HEK293 (cell line): ENCODE results near the gene OLFM3.
A peak's percentile ranks its signal among the peaks of the same experiment; 100 is the strongest.

Source experiments
- CTCF ChIA-PET: fragments of 350-600 bp; formaldehyde crosslinking; extraction: SDS; loops from one replicate; lab custom pipeline; 2021; ENCODE audit warnings: antibody characterized with exemption; lab: Yijun Ruan, JAX
- POLR2A ChIA-PET: fragments of 300-600 bp; formaldehyde crosslinking; extraction: SDS; loops from one replicate; lab custom pipeline; 2020; ENCODE audit warnings: antibody characterized with exemption, inconsistent platforms; lab: Yijun Ruan, JAX
- H3K27ac ChIP-seq: fragments of 200-500 bp; sonication (Bioruptor generic); 2 replicates; pipeline ENCODE4 v1.5.1; 2014; ENCODE audit warnings: low read depth, low read length, control low read depth, inconsistent platforms; ENCODE audit errors: extremely low read depth
- H3K36me3 ChIP-seq, 2 experiments: fragments of 200-500 bp in 1 of 2; sonication (Bioruptor generic) in 1 of 2; 1 replicate in 1 of 2; 2 replicates in 1 of 2; pipeline ENCODE4 v1.5.1; 2014 to 2017; ENCODE audit warnings: inconsistent platforms in 2 of 2, low read length in 2 of 2; ENCODE audit not compliant: control insufficient read depth in 2 of 2, insufficient read depth in 1 of 2
- H3K4me1 ChIP-seq: fragments of 200-500 bp; sonication (Bioruptor generic); 2 replicates; pipeline ENCODE4 v1.5.1; 2014; ENCODE audit warnings: mild to moderate bottlenecking, low read length, inconsistent platforms; ENCODE audit not compliant: control insufficient read depth, insufficient read depth
- H3K4me3 ChIP-seq: 2 replicates; pipeline ENCODE4 v1.5.1; 2011; ENCODE audit warnings: low read depth, mild to moderate bottlenecking, control low read depth, low read length, moderate library complexity
- H3K9me3 ChIP-seq: fragments of 200-500 bp; sonication (Bioruptor generic); 2 replicates; pipeline ENCODE4 v1.5.1; 2014; ENCODE audit warnings: low read depth, low read length, inconsistent platforms; ENCODE audit not compliant: control insufficient read depth, insufficient read depth
- HOXA7 ChIP-seq: sonication (generic); formaldehyde crosslinking; IDR thresholded peaks from 2 replicates; pipeline ENCODE4 v1.8.1; 2022; ENCODE audit warnings: missing genetic modification reagents, borderline replicate concordance
- MYNN ChIP-seq: fragments of 450-650 bp; formaldehyde crosslinking; IDR thresholded peaks from 2 replicates; pipeline ENCODE4 v1.5.1; 2016; ENCODE audit warnings: missing biosample characterization, missing genetic modification characterization, borderline replicate concordance
- SP2 ChIP-seq: fragments of 450-650 bp; formaldehyde crosslinking; IDR thresholded peaks from 2 replicates; pipeline ENCODE4 v1.5.1; 2016; ENCODE audit warnings: missing biosample characterization, missing genetic modification characterization
- TRIM28 ChIP-seq: IDR thresholded peaks from 2 replicates; pipeline ENCODE4 v1.6.1; 2011; ENCODE audit warnings: low read length, control low read depth, borderline replicate concordance
- WT1 ChIP-seq: fragments of 450-650 bp; formaldehyde crosslinking; IDR thresholded peaks from 2 replicates; pipeline ENCODE4 v1.5.1; 2016; ENCODE audit warnings: missing biosample characterization, missing genetic modification characterization
- ZBTB1 ChIP-seq: fragments of 450-650 bp; formaldehyde crosslinking; IDR thresholded peaks from 2 replicates; pipeline ENCODE4 v1.5.1; 2016; ENCODE audit warnings: missing biosample characterization, missing genetic modification characterization
- ZIC2 ChIP-seq: fragments of 450-650 bp; formaldehyde crosslinking; IDR thresholded peaks from 2 replicates; pipeline ENCODE4 v1.5.1; 2016; ENCODE audit warnings: missing biosample characterization, missing genetic modification characterization
- ZNF23 ChIP-seq: fragments of 450-650 bp; formaldehyde crosslinking; IDR thresholded peaks from 2 replicates; pipeline ENCODE4 v1.5.1; 2016; ENCODE audit warnings: missing biosample characterization, missing genetic modification characterization, borderline replicate concordance
- ZNF610 ChIP-seq: fragments of 450-650 bp; formaldehyde crosslinking; IDR thresholded peaks from 2 replicates; pipeline ENCODE4 v1.5.1; 2016; ENCODE audit warnings: missing biosample characterization, missing genetic modification characterization, borderline replicate concordance
- ZNF660 ChIP-seq: fragments of 450-650 bp; IDR thresholded peaks from 2 replicates; pipeline ENCODE4 v1.5.1; 2018; ENCODE audit warnings: missing biosample characterization, mild to moderate bottlenecking, missing genetic modification characterization
- ZNF768 ChIP-seq: fragments of 450-650 bp; formaldehyde crosslinking; IDR thresholded peaks from 2 replicates; pipeline ENCODE4 v1.5.1; 2018; ENCODE audit warnings: missing biosample characterization, mild to moderate bottlenecking, missing genetic modification characterization
- ZNF843 ChIP-seq: fragments of 450-650 bp; formaldehyde crosslinking; IDR thresholded peaks from 2 replicates; pipeline ENCODE4 v1.5.1; 2016; ENCODE audit warnings: missing biosample characterization, missing genetic modification characterization
- TF ChIP-seq, protein P1 (sequence below): fragments of 450-650 bp; formaldehyde crosslinking; IDR thresholded peaks from 2 replicates; pipeline ENCODE4 v1.5.1; 2016; ENCODE audit warnings: missing biosample characterization, missing genetic modification characterization
- TF ChIP-seq, protein P2 (sequence below): fragments of 450-650 bp; formaldehyde crosslinking; IDR thresholded peaks from 2 replicates; pipeline ENCODE4 v1.5.1; 2017; ENCODE audit warnings: missing biosample characterization, missing genetic modification characterization
- TF ChIP-seq, protein P3 (sequence below): fragments of 450-650 bp; formaldehyde crosslinking; conservative IDR thresholded peaks from 2 replicates; pipeline ENCODE4 v1.5.1; 2016; ENCODE audit warnings: low read depth, missing biosample characterization, missing genetic modification characterization

The OLFM3 gene

DNA sequence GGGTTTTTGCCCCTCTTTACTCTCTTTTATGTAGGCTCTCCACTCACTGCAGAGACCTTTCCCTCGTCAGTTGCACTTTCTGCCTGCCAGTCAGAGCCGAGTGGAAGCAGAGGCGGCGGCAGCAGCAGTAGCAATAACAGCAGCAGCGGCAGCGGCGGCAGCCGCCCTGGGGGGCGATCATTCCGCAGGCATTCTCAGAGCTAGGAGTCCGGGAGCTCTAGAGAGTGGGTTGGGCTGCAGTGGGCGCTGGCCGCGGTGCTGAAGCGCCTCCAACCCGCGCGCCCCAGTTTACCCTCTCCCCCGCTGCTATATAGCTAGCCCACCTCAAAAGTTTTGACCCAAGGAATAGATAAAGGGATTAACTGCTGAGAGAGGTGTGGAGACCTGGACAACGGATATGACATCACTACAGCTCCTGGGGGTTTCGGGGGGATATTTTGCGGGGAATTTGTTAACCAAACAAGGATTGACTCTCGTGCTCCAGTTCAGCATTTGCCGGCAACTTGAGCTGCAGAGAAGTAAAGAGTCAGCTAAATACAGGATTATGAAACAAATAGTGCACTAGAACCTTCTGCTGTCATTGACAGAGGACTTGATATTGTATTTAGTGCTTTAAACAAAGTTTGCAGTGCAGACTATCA is at the start of gene OLFM3 (continued):
- TF ChIP-seq, protein P1, sequence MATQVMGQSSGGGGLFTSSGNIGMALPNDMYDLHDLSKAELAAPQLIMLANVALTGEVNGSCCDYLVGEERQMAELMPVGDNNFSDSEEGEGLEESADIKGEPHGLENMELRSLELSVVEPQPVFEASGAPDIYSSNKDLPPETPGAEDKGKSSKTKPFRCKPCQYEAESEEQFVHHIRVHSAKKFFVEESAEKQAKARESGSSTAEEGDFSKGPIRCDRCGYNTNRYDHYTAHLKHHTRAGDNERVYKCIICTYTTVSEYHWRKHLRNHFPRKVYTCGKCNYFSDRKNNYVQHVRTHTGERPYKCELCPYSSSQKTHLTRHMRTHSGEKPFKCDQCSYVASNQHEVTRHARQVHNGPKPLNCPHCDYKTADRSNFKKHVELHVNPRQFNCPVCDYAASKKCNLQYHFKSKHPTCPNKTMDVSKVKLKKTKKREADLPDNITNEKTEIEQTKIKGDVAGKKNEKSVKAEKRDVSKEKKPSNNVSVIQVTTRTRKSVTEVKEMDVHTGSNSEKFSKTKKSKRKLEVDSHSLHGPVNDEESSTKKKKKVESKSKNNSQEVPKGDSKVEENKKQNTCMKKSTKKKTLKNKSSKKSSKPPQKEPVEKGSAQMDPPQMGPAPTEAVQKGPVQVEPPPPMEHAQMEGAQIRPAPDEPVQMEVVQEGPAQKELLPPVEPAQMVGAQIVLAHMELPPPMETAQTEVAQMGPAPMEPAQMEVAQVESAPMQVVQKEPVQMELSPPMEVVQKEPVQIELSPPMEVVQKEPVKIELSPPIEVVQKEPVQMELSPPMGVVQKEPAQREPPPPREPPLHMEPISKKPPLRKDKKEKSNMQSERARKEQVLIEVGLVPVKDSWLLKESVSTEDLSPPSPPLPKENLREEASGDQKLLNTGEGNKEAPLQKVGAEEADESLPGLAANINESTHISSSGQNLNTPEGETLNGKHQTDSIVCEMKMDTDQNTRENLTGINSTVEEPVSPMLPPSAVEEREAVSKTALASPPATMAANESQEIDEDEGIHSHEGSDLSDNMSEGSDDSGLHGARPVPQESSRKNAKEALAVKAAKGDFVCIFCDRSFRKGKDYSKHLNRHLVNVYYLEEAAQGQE (tag by site-specific recombination): peak; percentile 94
- no peak for TF ChIP-seq ZNF23 (tag by site-specific recombination)
- TF ChIP-seq ZNF768: no peak
- no peak for TF ChIP-seq SP2 (tag by site-specific recombination)
- TF ChIP-seq ZNF660 (tag by site-specific recombination): no peak
- TF ChIP-seq, protein P2, sequence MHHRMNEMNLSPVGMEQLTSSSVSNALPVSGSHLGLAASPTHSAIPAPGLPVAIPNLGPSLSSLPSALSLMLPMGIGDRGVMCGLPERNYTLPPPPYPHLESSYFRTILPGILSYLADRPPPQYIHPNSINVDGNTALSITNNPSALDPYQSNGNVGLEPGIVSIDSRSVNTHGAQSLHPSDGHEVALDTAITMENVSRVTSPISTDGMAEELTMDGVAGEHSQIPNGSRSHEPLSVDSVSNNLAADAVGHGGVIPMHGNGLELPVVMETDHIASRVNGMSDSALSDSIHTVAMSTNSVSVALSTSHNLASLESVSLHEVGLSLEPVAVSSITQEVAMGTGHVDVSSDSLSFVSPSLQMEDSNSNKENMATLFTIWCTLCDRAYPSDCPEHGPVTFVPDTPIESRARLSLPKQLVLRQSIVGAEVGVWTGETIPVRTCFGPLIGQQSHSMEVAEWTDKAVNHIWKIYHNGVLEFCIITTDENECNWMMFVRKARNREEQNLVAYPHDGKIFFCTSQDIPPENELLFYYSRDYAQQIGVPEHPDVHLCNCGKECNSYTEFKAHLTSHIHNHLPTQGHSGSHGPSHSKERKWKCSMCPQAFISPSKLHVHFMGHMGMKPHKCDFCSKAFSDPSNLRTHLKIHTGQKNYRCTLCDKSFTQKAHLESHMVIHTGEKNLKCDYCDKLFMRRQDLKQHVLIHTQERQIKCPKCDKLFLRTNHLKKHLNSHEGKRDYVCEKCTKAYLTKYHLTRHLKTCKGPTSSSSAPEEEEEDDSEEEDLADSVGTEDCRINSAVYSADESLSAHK: no peak
- TF ChIP-seq ZNF843: no peak

DNA sequence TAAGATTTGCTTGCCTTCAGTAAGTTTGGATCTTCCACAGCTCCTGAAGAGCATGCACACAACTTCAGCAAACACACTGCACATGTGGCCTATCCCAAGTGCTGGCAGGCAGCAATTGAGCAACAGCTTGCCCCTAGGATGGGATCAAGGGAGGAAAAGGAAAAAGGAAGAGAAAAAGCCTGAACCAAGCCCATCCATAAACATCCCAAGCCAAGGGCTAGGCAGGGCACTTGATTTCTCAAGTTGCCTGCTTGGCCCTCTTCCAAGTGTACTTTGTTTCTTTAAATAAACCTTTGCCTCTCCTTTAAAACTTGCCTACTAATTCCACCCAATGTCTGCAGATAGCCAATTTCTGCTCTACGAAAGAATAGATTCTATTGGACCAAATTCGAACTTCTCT is 49.0 kb upstream of the OLFM3 start:
- Histone ChIP-seq H3K9me3 (no peaks in the 10 kb centered on the region), H3K27ac (no peak overlapping the region), H3K36me3 (no peaks in the 10 kb centered on the region), H3K4me1 (no peaks in the 10 kb centered on the region), H3K4me3 (no peak overlapping the region)
- CTCF ChIA-PET: interaction anchor here (0.6 kb wide), 1 partner anchor 448 kb away, joined by 4 read pairs; no protein-coding TSS in a partner anchor
- POLR2A ChIA-PET: no interaction called here
- TF ChIP-seq HOXA7 (CRISPR knock-in tag) (no peak), ZIC2 (no peak), WT1 (tag by site-specific recombination) (no peak), ZNF610 (tag by site-specific recombination) (no peak), MYNN (tag by site-specific recombination) (no peak), TRIM28 (no peak), ZBTB1 (tag by site-specific recombination) (no peak)
- TF ChIP-seq, protein P3, sequence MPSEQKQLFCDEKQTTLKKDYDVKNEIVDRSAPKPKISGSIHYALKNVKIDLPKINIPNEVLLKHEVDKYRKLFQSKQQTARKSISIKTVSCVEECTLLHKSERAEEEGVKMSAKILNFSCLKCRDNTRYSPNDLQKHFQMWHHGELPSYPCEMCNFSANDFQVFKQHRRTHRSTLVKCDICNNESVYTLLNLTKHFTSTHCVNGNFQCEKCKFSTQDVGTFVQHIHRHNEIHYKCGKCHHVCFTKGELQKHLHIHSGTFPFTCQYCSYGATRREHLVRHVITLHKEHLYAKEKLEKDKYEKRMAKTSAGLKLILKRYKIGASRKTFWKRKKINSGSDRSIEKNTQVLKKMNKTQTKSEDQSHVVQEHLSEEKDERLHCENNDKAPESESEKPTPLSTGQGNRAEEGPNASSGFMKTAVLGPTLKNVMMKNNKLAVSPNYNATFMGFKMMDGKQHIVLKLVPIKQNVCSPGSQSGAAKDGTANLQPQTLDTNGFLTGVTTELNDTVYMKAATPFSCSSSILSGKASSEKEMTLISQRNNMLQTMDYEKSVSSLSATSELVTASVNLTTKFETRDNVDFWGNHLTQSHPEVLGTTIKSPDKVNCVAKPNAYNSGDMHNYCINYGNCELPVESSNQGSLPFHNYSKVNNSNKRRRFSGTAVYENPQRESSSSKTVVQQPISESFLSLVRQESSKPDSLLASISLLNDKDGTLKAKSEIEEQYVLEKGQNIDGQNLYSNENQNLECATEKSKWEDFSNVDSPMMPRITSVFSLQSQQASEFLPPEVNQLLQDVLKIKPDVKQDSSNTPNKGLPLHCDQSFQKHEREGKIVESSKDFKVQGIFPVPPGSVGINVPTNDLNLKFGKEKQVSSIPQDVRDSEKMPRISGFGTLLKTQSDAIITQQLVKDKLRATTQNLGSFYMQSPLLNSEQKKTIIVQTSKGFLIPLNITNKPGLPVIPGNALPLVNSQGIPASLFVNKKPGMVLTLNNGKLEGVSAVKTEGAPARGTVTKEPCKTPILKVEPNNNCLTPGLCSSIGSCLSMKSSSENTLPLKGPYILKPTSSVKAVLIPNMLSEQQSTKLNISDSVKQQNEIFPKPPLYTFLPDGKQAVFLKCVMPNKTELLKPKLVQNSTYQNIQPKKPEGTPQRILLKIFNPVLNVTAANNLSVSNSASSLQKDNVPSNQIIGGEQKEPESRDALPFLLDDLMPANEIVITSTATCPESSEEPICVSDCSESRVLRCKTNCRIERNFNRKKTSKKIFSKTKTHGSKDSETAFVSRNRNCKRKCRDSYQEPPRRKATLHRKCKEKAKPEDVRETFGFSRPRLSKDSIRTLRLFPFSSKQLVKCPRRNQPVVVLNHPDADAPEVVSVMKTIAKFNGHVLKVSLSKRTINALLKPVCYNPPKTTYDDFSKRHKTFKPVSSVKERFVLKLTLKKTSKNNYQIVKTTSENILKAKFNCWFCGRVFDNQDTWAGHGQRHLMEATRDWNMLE: no peak
